Type B pancreatic cell (in vitro differentiated cells): ENCODE measurements around the gene TAS1R2. TPM values are rescaled to one million over a fixed set of nuclear protein-coding genes. Genes with fewer than 3 reads are reported as not detected.
"Not testable (repeated sequence)": the region's sequence is repeated elsewhere in the genome, so short reads cannot be mapped to it uniquely, and the experiment has no call there.

Experiments
- DNase-seq: peaks from one replicate; pipeline ENCODE4 v3.0.0; 2021; ENCODE audit warnings: mixed read lengths; ENCODE audit not compliant: unreplicated experiment; ENCODE audit errors: extremely low spot score
- H3K27ac Mint-ChIP-seq: 2 replicates; pipeline ENCODE4 v1.8.0; 2021; ENCODE audit warnings: mild to moderate bottlenecking, mixed read lengths
- H3K27me3 Mint-ChIP-seq: 2 replicates; pipeline ENCODE4 v1.8.0; 2021; ENCODE audit warnings: mixed read lengths
- H3K36me3 Mint-ChIP-seq: 2 replicates; pipeline ENCODE4 v1.8.0; 2021; ENCODE audit warnings: mixed read lengths
- H3K4me1 Mint-ChIP-seq: one replicate; pipeline ENCODE4 v1.8.0; 2021; ENCODE audit warnings: mixed read lengths; ENCODE audit not compliant: unreplicated experiment
- H3K4me3 Mint-ChIP-seq: 2 replicates; pipeline ENCODE4 v1.8.0; 2021; ENCODE audit warnings: mild to moderate bottlenecking, mixed read lengths
- H3K9me3 Mint-ChIP-seq: 2 replicates; pipeline ENCODE4 v1.8.0; 2021; ENCODE audit warnings: mixed read lengths
- total RNA-seq: library from RNA; stranded (reverse); gene quantifications from 2 replicates; pipeline ENCODE4 v1.2.1, GENCODE V29; 2021; ENCODE audit warnings: low replicate concordance
- TF ChIP-seq, protein P1 (sequence below): fragments of 200-600 bp; sonication (generic); conservative IDR thresholded peaks from 2 replicates; pipeline ENCODE4 v1.5.0; 2021; ENCODE audit warnings: antibody characterized with exemption, mild to moderate bottlenecking

The TAS1R2 gene
- total RNA-seq, 1 donor from 2014 or later = not detected

DNA sequence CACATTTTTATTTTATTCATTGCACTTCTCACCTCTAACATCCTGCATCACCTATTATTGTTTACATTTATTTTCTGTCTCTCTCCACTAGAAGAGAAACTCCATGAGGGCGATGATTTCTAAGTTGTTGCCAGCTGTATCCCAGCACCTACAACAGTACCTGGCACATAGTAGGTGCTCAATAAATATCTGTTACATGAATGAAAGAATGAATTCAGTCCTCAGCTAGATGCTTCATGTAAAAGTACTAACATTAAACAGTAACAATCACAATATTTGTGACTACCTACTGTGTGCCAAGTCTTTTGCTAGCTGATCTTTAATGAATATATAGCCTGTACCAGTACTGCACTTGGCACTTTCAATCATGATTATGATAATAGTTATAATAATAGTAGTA is 3.0 kb downstream of the TAS1R2 start:
- Mint-ChIP-seq H3K9me3 (no peaks in the 10 kb centered on the region), H3K36me3 (no peaks in the 10 kb centered on the region), H3K27ac (no peak overlapping the region), H3K27me3 (peaks cover 20% of the 10 kb centered on the region), H3K4me1 (no peaks in the 10 kb centered on the region), H3K4me3 (no peak overlapping the region)
- TF ChIP-seq, protein P1, sequence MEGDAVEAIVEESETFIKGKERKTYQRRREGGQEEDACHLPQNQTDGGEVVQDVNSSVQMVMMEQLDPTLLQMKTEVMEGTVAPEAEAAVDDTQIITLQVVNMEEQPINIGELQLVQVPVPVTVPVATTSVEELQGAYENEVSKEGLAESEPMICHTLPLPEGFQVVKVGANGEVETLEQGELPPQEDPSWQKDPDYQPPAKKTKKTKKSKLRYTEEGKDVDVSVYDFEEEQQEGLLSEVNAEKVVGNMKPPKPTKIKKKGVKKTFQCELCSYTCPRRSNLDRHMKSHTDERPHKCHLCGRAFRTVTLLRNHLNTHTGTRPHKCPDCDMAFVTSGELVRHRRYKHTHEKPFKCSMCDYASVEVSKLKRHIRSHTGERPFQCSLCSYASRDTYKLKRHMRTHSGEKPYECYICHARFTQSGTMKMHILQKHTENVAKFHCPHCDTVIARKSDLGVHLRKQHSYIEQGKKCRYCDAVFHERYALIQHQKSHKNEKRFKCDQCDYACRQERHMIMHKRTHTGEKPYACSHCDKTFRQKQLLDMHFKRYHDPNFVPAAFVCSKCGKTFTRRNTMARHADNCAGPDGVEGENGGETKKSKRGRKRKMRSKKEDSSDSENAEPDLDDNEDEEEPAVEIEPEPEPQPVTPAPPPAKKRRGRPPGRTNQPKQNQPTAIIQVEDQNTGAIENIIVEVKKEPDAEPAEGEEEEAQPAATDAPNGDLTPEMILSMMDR = no peak
- no peak for DNase-seq

GRCh38 chr1:18855573-18855972 is 3.9 kb downstream of the TAS1R2 start:
- Mint-ChIP-seq H3K9me3 (no peaks in the 10 kb centered on the region), H3K36me3 (no peaks in the 10 kb centered on the region), H3K27me3 (peaks cover 20% of the 10 kb centered on the region), H3K4me1 (no peaks in the 10 kb centered on the region), H3K27ac (no peak overlapping the region), H3K4me3 (no peak overlapping the region)
- TF ChIP-seq, protein P1 = no peak
- DNase-seq = no peak

- H3K27me3 Mint-ChIP-seq = peaks cover 15% of the 10 kb centered on the region
- H3K4me3 Mint-ChIP-seq = no peak overlapping the region
- no peaks in the 10 kb centered on the region for H3K9me3 Mint-ChIP-seq
- H3K36me3 Mint-ChIP-seq = no peaks in the 10 kb centered on the region
- TF ChIP-seq, protein P1 = no peak
- H3K27ac Mint-ChIP-seq = no peak overlapping the region
- DNase-seq = no peak
- H3K4me1 Mint-ChIP-seq = no peaks in the 10 kb centered on the region
Measured at GRCh38 chr1:18854331-18855025, 5.0 kb downstream of the TAS1R2 start.

GRCh38 chr1:18852501-18852900 is 7.0 kb downstream of the TAS1R2 start:
- TF ChIP-seq, protein P1 = no peak
- Mint-ChIP-seq H3K9me3 (no peaks in the 10 kb centered on the region), H3K27ac (no peak overlapping the region), H3K36me3 (no peaks in the 10 kb centered on the region), H3K4me3 (no peak overlapping the region), H3K4me1 (no peaks in the 10 kb centered on the region), H3K27me3 (peaks cover 16% of the 10 kb centered on the region)
- DNase-seq = no peak

GRCh38 chr1:18849261-18849711 is 10.2 kb downstream of the TAS1R2 start:
- peaks cover 23% of the 10 kb centered on the region for H3K27me3 Mint-ChIP-seq
- H3K27ac Mint-ChIP-seq = no peak overlapping the region
- H3K36me3 Mint-ChIP-seq = no peaks in the 10 kb centered on the region
- no peak for DNase-seq
- no peaks in the 10 kb centered on the region for H3K9me3 Mint-ChIP-seq
- no peaks in the 10 kb centered on the region for H3K4me1 Mint-ChIP-seq
- no peak overlapping the region for H3K4me3 Mint-ChIP-seq
- TF ChIP-seq, protein P1 = no peak

DNA sequence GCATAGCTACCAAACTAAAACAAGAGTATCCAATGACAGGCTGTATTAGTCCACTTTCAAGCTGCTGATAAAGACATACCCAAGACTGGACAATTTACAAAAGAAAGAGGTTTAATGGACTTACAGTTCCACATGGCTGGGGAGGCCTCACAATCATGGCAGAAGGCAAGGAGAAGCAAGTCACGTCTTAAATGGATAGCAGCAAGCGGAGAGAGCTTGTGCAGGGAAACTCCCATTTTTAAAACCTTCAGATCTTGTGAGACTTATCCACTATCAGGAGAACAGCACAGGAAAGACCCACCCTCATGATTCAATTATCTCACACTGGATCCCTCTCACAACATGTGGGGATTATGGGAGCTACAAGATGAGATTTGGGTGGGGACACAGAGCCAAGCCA is 11.7 kb downstream of the TAS1R2 start:
- not testable (repeated sequence) for H3K36me3 Mint-ChIP-seq, H3K4me1 Mint-ChIP-seq, DNase-seq, H3K27ac Mint-ChIP-seq, H3K4me3 Mint-ChIP-seq, H3K9me3 Mint-ChIP-seq
- H3K27me3 Mint-ChIP-seq = peaks cover 32% of the 10 kb centered on the region
